ENCODE results near the gene SPTBN5.

GRCh38 chr15:41913256-41913655, 19.4 kb upstream of the SPTBN5 start:
- TF ChIP-seq CTCF (IDR thresholded peaks at IDR 0.05) = no peak
- TF ChIP-seq POLR2A (IDR thresholded peaks at IDR 0.05) = no peak
